Common myeloid progenitor, CD34-positive (primary cell): ENCODE measurements around the gene ZBTB46.
A peak's percentile ranks its signal among the peaks of the same experiment; 100 is the strongest.
"Not testable (repeated sequence)": the region's sequence is repeated elsewhere in the genome, so short reads cannot be mapped to it uniquely, and the experiment has no call there.

ENCODE experiments used
- CTCF ChIA-PET: fragments of 350-600 bp; sonication (Branson Sonifier 250); formaldehyde crosslinking; loops from one replicate; lab custom pipeline; 2021; ENCODE audit warnings: antibody characterized with exemption; lab: Charles Lee
- POLR2A ChIA-PET: fragments of 350-600 bp; sonication (Branson Sonifier 250); formaldehyde crosslinking; loops from one replicate; lab custom pipeline; 2021; ENCODE audit warnings: antibody characterized with exemption; lab: Charles Lee
- DNase-seq, 3 donors: peaks; one replicate each; pipeline versions ENCODE4 v3.0.0 to v3.0.0-alpha.2; 2013
- H3K27ac ChIP-seq, 2 experiments: 1 replicate in 1 of 2; 2 replicates in 1 of 2; pipeline ENCODE4 v1.7.0; 2013; ENCODE audit warnings: inconsistent platforms in 2 of 2, low read length in 2 of 2, mild to moderate bottlenecking in 2 of 2, low read depth in 1 of 2, moderate library complexity in 1 of 2; ENCODE audit not compliant: severe bottlenecking in 2 of 2, insufficient read depth in 1 of 2, poor library complexity in 1 of 2
- H3K27me3 ChIP-seq, 5 experiments: replicated peaks in 2 of 5; 1 replicate in 3 of 5; 2 replicates in 2 of 5; pipeline versions ENCODE4 v1.6.1 to v1.7.0; 2013; ENCODE audit warnings: low read length in 4 of 5, mild to moderate bottlenecking in 2 of 5, moderate library complexity in 2 of 5, inconsistent platforms in 1 of 5; ENCODE audit not compliant: insufficient read depth in 5 of 5, control insufficient read depth in 4 of 5
- H3K36me3 ChIP-seq, 4 experiments: 1 replicate in 2 of 4; 2 replicates in 2 of 4; pipeline versions ENCODE4 v1.6.1 to v1.7.0; 2013; ENCODE audit warnings: low read length in 3 of 4, control low read depth in 1 of 4, mild to moderate bottlenecking in 1 of 4; ENCODE audit not compliant: control insufficient read depth in 4 of 4, insufficient read depth in 4 of 4
- H3K4me1 ChIP-seq, 4 experiments: 1 replicate in 3 of 4; 2 replicates in 1 of 4; pipeline versions ENCODE4 v1.6.1 to v1.7.1; 2013; ENCODE audit warnings: low read length in 3 of 4, mild to moderate bottlenecking in 3 of 4, control low read depth in 1 of 4, inconsistent platforms in 1 of 4, moderate library complexity in 1 of 4; ENCODE audit not compliant: control insufficient read depth in 4 of 4, insufficient read depth in 4 of 4; ENCODE audit errors: control extremely low read depth in 1 of 4
- H3K4me3 ChIP-seq, 7 experiments: 1 replicate in 4 of 7; 2 replicates in 3 of 7; pipeline versions ENCODE4 v1.5.1 to v1.7.0; 2013; ENCODE audit warnings: mild to moderate bottlenecking in 7 of 7, low read length in 6 of 7, moderate library complexity in 6 of 7, inconsistent platforms in 2 of 7, low read depth in 2 of 7, control low read depth in 1 of 7; ENCODE audit not compliant: insufficient read depth in 4 of 7, control insufficient read depth in 1 of 7; ENCODE audit errors: extremely low read depth in 1 of 7
- H3K9me3 ChIP-seq, 5 experiments: 1 replicate in 4 of 5; 2 replicates in 1 of 5; pipeline versions ENCODE4 v1.6.1 to v1.7.1; 2013; ENCODE audit warnings: low read length in 4 of 5, mild to moderate bottlenecking in 2 of 5, inconsistent platforms in 1 of 5, low read depth in 1 of 5, moderate library complexity in 1 of 5; ENCODE audit not compliant: control insufficient read depth in 4 of 5, insufficient read depth in 2 of 5; ENCODE audit errors: control extremely low read depth in 1 of 5
- WGBS: methylation state at CpG from one replicate; pipeline ENCODE4 v1.1.5; 2013; ENCODE audit not compliant: insufficient coverage; 5-methylcytosine and 5-hydroxymethylcytosine counted together

Gene ZBTB46

GRCh38 chr20:63873477-63873971 lies 42.5 kb upstream of the ZBTB46 start:
- no peaks in the 10 kb centered on the region for H3K27me3 ChIP-seq
- peaks cover 23 to 75% (median 49%) of the 10 kb centered on the region in 4 experiments for H3K36me3 ChIP-seq
- no peaks in the 10 kb centered on the region for H3K9me3 ChIP-seq
- POLR2A ChIA-PET = interaction anchor here (0.6 to 0.7 kb wide), 2 partner anchors 9 to 118 kb away, joined by 4 to 5 read pairs; partner anchors contain the start of gene TPD52L2
- peaks cover 0 to 9% (median 6%) of the 10 kb centered on the region in 4 experiments for H3K4me1 ChIP-seq
- no peak overlapping the region for H3K4me3 ChIP-seq
- no peak overlapping the region for H3K27ac ChIP-seq
- CTCF ChIA-PET = interaction anchor here (0.9 to 2.4 kb wide), 4 partner anchors 8 to 98 kb away, joined by 3 to 6 read pairs (median 3); partner anchors contain the start of gene TPD52L2
- DNase-seq = peak; percentile 67 to 91 (median 89)
- 85% methylated on average over 14 of the region's 14 CpGs for WGBS

DNA sequence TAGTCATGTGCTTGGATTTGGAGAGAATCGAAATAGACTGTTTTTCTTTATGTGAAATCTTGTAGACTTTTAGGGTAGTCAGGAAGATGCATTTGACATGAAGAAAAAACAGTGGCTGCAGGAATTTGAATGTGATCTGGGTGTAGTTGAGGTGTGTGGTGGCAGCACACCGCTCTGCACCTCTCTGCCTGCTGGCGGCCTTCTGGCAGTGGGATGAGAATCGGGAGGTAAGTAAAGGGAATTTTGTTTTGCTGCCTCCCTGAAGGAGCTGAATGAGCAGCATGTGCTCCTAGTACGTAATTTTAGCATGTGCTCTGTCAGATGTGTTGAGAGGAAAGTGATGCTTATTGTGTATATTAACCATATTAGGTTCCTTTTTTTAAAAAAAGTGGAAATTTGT lies 37.2 kb upstream of the ZBTB46 start:
- POLR2A ChIA-PET = no interaction called here
- no peak overlapping the region for H3K4me3 ChIP-seq
- 90% methylated on average over 4 of the region's 5 CpGs for WGBS
- peaks cover 0 to 26% (median 22%) of the 10 kb centered on the region in 4 experiments for H3K4me1 ChIP-seq
- H3K27ac ChIP-seq = no peak overlapping the region
- peaks cover 7 to 35% (median 23%) of the 10 kb centered on the region in 4 experiments for H3K36me3 ChIP-seq
- H3K27me3 ChIP-seq = no peaks in the 10 kb centered on the region
- DNase-seq = no peak
- H3K9me3 ChIP-seq = no peaks in the 10 kb centered on the region
- CTCF ChIA-PET = interaction anchor here (0.8 kb wide), 1 partner anchor 160 kb away, joined by 3 read pairs; the partner anchor contains the start of genes ARFRP1 and ZGPAT

DNA sequence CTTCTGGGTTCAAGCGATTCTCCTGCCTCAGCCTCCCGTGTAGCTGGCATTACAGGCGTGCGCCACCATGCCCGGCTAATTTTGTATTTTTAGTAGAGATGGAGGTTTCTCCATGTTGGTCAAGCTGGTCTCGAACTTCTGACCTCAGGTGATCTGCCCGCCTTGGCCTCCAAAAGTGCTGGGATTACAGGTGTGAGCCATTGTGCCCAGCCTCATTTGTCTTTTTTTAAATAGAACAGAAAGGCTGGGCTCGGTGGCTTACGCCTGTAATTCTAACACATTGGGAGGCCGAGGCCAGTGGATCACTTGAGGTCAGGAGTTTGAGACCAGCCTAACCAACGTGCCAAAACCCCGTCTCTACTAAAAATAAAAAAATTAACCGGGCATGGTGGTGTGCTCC lies 36.0 kb upstream of the ZBTB46 start:
- Histone ChIP-seq H3K36me3 (peaks cover 7 to 40% (median 25%) of the 10 kb centered on the region in 4 experiments), H3K4me1 (peaks cover 0 to 38% (median 24%) of the 10 kb centered on the region in 4 experiments)
- POLR2A ChIA-PET = interaction anchor here (0.7 kb wide), 2 partner anchors 30 to 75 kb away, joined by 3 read pairs; no protein-coding TSS in a partner anchor
- DNase-seq, H3K27me3 ChIP-seq, H3K27ac ChIP-seq, H3K9me3 ChIP-seq, H3K4me3 ChIP-seq: not testable (repeated sequence)
- WGBS = 98% methylated on average over 13 of the region's 13 CpGs
- CTCF ChIA-PET = interaction anchor here (0.7 to 3.0 kb wide), 4 partner anchors 10 to 171 kb away, joined by 3 to 13 read pairs (median 4); no protein-coding TSS in a partner anchor

DNA sequence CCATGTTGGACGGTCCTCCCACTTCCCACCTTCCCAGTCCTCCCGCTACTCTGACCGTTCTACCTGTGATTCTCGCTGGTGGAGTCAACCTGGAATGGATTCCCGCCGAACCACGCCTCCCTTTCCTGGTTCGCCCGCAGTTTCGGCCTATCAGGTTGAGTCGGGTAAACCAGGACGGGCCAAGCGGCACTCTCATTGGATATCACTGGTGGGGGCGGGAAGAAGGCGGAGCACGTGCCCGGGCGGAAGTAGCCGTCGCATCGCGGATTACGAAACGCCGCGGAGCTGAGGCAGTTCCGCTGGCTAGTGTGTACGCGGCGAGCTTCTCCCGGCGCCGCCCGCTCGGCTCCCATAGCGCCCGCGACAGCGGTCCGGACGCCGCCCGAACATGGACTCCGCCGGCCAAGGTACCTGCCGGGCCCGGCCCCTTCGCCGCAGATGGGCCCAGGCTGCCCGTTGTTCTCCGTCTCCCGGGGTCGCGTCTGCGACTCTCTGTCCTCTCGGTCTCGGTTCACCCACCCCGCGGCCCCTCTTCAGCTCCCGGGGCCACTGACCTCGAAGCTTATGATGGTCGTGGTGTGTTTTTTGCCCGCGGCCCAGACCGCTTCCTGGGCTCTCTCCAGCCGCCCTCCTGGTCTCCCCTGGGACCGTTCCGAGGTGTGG lies 34.0 kb upstream of the ZBTB46 start, which contains the start of gene TPD52L2:
TSS of gene TPD52L2 (plus strand) at position 293 of the 663 bp plus-strand sequence. CDS start at position 389, 96 bp downstream.
- H3K9me3 ChIP-seq = no peaks in the 10 kb centered on the region
- no peaks in the 10 kb centered on the region for H3K27me3 ChIP-seq
- peak within 1 kb of the TSS; percentile 59 to 95 (median 89) for H3K4me3 ChIP-seq
- H3K36me3 ChIP-seq = peaks cover 5 to 40% (median 28%) of the 10 kb centered on the region in 4 experiments
- peak within 1 kb of the TSS; percentile 70 to 93 for H3K27ac ChIP-seq
- WGBS = 0% methylated on average over 66 of the region's 68 CpGs
- ChIA-PET POLR2A (interaction anchor here (0.5 to 1.7 kb wide), 12 partner anchors 9 to 377 kb away, joined by 3 to 5 read pairs (median 4); partner anchors contain the start of genes SLC2A4RG and ZBTB46), CTCF (interaction anchor here (0.6 to 3.0 kb wide), 21 partner anchors 9 to 167 kb away, joined by 3 to 13 read pairs (median 4); partner anchors contain the start of genes ARFRP1, DNAJC5 and ZGPAT)
- DNase-seq = peak; percentile 98 to 99 (median 99)
- H3K4me1 ChIP-seq = peaks cover 0 to 58% (median 40%) of the 10 kb centered on the region in 4 experiments

DNA sequence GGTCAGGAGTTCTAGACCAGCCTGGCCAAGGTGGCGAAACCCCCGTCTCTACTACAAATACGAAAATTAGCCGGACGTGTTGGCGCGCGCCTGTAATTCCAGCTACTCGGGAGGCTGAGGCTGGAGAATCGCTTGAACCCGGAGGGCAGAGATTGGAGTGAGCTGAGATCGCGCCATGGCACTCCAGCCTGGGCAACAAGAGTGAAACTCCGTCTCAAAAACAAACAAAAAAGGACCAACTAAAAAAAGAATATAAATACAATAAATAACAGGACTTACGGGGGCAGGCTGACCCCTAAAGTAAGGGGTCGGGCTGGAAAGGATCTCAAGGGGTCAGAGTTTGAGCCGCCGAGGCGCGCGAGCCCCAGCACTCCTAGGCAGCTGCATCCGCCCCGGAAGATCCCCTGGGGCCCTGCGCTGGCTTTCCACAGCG lies 33.5 kb upstream of the ZBTB46 start:
- Histone ChIP-seq H3K4me1 (peaks cover 0 to 63% (median 43%) of the 10 kb centered on the region in 4 experiments), H3K36me3 (peaks cover 0 to 34% (median 25%) of the 10 kb centered on the region in 4 experiments), H3K9me3 (no peaks in the 10 kb centered on the region), H3K4me3 (peak overlapping the region; percentile 59 to 95 (median 89)), H3K27me3 (no peaks in the 10 kb centered on the region), H3K27ac (peak overlapping the region; percentile 33 to 93)
- WGBS = 0% methylated on average over 17 of the region's 25 CpGs
- ChIA-PET POLR2A (interaction anchor here (0.6 to 1.7 kb wide), 13 partner anchors 9 to 378 kb away, joined by 3 to 5 read pairs (median 3); partner anchors contain the start of genes SLC2A4RG and ZBTB46), CTCF (interaction anchor here (0.6 to 3.0 kb wide), 19 partner anchors 9 to 166 kb away, joined by 3 to 13 read pairs (median 4); partner anchors contain the start of genes ARFRP1, DNAJC5 and ZGPAT)
- no peak for DNase-seq

GRCh38 chr20:63863798-63864544 lies 32.9 kb upstream of the ZBTB46 start:
- H3K9me3 ChIP-seq = no peaks in the 10 kb centered on the region
- H3K36me3 ChIP-seq = peaks cover 0 to 28% (median 19%) of the 10 kb centered on the region in 4 experiments
- no peaks in the 10 kb centered on the region for H3K27me3 ChIP-seq
- H3K4me3 ChIP-seq = peak overlapping the region; percentile 59 to 95 (median 89)
- H3K4me1 ChIP-seq = peaks cover 0 to 69% (median 49%) of the 10 kb centered on the region in 4 experiments
- ChIA-PET POLR2A (interaction anchor here (1.0 to 1.7 kb wide), 6 partner anchors 10 to 157 kb away, joined by 3 to 5 read pairs (median 3); partner anchors contain the start of gene ZBTB46), CTCF (interaction anchor here (0.5 to 2.7 kb wide), 18 partner anchors 9 to 326 kb away, joined by 3 to 12 read pairs (median 4); partner anchors contain the start of genes DNAJC5 and PTK6)
- H3K27ac ChIP-seq = peak overlapping the region; percentile 61 to 93
- 4% methylated on average over 24 of the region's 38 CpGs for WGBS
- DNase-seq = peak; percentile 93 to 96 (median 95)
